GM21367 (cell line): ENCODE data around the gene RASSF4.

Source experiments
- ATAC-seq: cut with Tn5 transposase; IDR thresholded peaks from one replicate; pipeline ENCODE4 v1.9.1; 2021; ENCODE audit not compliant: unreplicated experiment

RASSF4 gene

DNA sequence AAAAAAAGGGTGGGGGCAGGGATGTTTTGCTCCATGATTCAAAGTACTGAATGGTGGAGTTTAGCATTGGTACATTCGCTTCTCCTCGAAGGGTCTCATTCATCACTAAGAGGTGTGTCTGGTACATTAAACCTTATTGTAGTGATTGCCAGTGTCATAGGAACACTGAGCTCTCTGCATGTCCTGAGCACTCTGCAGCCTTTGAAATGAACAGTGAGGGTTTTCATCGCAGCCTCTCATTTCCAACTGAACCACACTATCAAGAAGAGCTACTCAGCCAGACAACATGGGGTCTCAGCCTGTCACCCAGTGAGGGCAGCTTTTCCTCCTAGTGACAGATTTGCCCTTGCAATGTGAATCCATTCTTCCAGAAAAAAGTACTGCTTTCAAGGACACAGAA lies 26.6 kb downstream of the RASSF4 start:
- no peak for ATAC-seq

DNA sequence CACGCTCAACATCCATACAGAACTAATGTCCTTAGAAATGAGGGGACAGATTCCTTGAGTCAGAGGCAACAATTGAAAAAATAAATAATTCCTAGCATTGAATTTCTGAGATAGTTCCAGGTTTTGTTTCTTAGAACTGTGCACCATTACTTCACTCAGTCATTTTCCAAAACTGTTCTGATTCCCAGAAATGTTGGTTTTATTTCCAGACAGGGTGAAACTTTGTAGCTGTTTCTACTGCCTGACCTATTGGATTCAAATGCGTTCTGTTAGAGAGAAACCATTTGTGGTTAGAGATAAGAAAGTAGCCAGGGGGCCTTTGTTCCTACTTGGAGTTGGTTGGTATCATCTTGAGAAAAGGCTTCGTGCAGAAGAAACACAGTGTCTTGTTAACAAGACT lies 27.1 kb downstream of the RASSF4 start:
- ATAC-seq = no peak

GRCh38 chr10:44988957-44989585 lies 29.5 kb downstream of the RASSF4 start:
- ATAC-seq = no peak

- ATAC-seq = no peak
These were observed 30.1 kb downstream of the RASSF4 start for GRCh38 chr10:44989597-44990301.

DNA sequence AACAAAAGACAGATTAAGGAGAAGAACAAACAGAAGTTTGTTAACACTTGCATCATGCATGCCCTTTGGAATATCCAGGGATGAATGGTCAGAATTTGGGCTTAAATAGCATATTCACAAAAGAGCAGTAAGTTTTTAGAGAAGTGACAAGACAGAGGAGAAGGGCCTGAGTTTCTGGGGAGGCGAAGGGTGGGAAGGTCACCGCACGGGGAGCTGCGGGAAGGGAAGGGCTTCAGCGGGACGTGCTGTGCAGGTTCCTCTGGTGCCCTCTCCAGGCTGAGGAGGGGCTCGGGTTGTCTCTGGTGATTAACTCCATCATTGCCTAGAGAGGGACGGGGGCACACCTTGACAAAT lies 30.7 kb downstream of the RASSF4 start:
- ATAC-seq = no peak

GRCh38 chr10:44990965-44991364 lies 31.4 kb downstream of the RASSF4 start:
- ATAC-seq = no peak

DNA sequence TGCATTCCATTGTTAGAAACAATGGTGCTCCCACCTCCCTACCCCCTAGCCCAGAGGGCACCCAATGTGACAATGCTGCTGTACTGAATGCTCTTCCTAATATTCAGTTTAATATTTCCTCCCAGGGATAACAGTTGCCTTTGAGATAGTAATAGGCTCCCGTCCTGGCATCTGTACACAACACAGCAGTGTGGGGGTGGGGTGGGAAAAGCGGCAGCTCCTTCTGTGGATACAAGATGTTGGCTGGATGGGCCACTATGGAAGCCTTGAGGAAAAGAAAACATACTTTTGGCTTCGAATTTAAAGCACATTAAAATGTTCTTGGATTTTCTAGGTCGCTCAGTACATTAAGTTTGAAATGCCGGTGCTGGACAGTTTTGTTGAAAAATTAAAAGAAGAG lies 32.0 kb downstream of the RASSF4 start:
- no peak for ATAC-seq

GRCh38 chr10:44992070-44992731 lies 32.6 kb downstream of the RASSF4 start:
- no peak for ATAC-seq

DNA sequence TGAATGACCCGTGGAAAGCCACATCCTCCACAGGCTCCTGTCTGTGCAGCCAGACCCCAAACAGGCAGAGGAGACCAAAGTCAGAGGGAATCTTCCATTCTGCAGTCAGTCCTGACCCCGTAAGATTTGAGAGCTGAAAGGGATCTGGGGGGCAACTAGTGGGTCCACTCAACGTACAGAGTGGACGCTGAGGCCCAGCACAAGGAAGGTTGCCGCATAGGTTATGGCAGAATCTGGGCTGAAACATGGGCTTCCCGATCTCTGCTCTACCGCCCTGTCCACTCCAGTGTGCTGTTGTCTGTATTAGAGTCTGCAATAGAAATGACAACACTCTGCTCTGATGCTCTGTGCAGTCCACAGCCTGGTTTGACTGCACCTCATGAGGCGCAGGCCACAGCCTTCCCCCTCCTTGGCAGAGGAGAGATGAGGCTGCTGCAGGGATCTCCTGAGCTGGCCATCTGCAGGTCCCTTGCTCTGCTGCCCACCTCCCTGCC lies 33.2 kb downstream of the RASSF4 start:
- ATAC-seq = no peak

- ATAC-seq = no peak
These were observed 33.8 kb downstream of the RASSF4 start for GRCh38 chr10:44993226-44993921.

DNA sequence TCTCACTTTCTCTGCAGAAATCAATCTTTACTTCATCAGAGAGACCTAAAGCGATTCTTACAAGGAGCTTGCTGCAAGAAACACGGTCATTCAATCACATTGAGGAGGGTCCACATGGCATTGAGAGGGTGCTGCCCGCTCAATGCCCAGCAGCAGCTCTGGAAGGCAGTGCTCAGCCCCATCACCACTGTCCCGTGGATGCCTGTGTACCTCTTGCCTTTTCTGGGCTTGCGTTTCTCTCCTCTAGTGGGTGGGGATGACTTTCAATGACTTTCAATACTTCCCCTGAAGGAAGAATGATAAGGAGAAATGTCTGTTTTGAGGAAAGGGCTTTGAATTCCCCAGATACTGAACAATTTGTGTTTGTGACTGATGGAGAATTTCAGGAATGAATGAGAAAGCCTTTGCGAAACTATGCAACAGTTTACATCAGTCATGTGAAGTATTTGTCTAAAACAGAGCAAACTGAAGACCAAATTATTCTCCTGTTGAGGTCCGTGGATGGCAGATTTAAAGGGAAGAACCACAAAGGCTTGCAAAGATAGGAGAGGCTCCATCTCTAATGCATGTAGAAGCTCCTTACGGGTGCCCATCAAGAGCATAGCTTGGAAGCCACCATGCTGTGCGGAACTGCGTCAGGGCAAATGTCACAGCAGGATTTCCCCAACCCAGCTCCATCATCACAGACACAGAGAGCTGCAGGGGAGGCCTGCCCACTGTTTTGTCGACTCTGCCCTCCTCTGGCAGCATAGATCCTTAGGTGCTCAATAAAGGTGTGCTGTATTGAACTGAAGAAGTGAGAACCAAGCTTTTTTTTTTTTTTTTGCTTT lies 34.5 kb downstream of the RASSF4 start:
- ATAC-seq = no peak

- ATAC-seq = no peak
These were observed 35.3 kb downstream of the RASSF4 start for GRCh38 chr10:44994752-44995530.

- no peak for ATAC-seq
These were observed 35.9 kb downstream of the RASSF4 start for GRCh38 chr10:44995581-44995913.

DNA sequence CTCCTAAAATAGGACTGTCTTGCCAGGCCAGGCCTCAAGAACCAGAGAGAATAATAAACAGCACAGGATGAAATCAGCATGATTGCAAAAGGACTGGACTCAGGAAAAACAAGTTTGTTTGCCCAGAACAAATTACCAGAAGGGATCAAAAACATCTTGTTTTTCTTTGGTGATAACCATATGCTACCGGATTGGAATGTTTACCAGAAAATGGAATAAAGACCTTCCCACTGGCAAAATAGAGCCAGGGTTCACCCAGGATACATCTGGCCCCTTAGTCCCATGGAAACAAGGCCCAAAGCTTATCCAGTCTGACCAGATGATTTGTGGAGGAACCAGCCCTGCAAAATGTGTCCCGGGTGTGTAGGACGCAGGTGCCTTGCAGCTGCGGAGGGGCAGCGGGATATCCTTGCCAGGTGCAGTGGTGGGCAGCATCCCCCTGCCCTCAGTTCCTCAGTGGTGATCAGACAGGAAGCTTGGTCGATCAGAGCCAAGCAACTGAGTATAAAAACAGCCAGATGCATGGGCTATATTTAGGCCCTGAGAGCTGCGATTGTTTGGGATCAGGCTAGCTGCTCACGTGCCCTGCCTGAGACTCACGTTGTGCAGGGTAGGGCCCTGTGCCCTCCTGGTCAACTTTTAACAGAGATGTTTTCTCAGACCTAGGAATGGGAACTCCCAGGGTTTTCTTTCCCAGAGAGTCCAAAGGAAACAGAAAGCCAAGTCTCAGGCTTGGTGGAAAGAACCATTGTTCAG lies 36.5 kb downstream of the RASSF4 start:
- ATAC-seq = no peak

DNA sequence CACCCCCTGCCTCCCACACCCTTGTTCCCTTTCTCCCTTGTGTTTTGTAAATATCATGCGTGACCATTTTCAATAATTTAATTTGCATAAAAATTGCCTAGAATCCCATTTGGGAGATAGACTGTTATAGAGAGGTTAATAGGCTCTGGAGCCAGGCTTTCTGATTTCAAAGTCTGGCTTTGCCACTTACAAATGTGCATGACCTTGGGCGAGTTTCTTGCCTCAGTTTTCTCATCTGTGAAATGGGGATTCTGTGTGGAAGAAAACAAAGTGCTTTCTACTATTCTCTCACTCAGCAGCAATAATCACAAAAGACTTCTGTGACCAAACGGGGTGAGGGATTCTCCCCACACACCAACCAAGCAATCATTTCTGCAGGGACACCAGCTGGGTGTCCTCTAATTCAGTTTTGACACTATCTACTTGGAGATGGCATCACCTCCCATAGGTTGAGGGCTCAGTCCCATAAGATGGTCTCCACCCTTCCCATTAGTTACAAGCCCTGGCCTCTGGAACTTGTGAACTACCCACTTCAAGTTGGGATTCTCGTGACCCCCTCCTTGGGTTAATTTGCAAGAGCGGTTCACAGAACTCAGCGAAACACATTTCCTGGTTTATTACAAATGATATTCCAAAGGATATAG lies 37.6 kb downstream of the RASSF4 start:
- ATAC-seq = no peak

GRCh38 chr10:44998146-44998631 lies 38.6 kb downstream of the RASSF4 start:
- ATAC-seq = no peak

GRCh38 chr10:45000138-45000751 lies 40.6 kb downstream of the RASSF4 start:
- no peak for ATAC-seq

- peak; percentile 55 for ATAC-seq
These were observed 41.3 kb downstream of the RASSF4 start, which contains the start of gene ZNF22 for GRCh38 chr10:45000752-45001380. TSS of gene ZNF22 (plus strand) at chr10:45000923. CDS start at chr10:45003369, 2,446 bp downstream.
